ENCODE data around the gene TCF12. TPM values are rescaled to one million over a fixed set of nuclear protein-coding genes. Genes with fewer than 3 reads are reported as not detected.

The TCF12 gene
- total and polyA plus RNA-seq, 2 donors (not counting 3 experiments of a cell fraction or from before 2014, with no cell fraction given), result 72.1 to 133 TPM

DNA sequence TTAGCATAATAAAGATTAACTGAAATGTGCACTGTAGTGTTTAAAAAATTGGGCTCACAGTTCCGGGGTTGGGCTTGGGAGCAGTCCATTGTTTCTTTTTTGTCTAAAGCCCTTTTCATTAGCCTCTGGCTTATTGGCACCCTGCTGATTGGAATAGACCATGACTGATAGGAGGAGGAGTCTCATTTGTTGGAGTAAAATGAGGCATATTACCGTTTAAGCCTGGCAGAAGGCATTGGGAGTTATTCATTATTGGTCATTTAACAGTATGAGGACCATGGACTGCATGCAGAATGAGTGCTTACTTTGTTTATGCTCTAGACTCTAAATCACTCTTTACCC, 318.8 kb downstream of the TCF12 start:
- FAIRE-seq, result no peak

More for the DNA sequence above, 318.8 kb downstream of the TCF12 start:
- no peaks in the 10 kb centered on the region for H3K79me2 ChIP-seq (ENCODE audit: control insufficient read depth, insufficient read depth, low read length)
- intact Hi-C loops (cut with micrococcal nuclease) (no loop called here), dilution Hi-C loops (cut with MboI; ENCODE audit: extremely low pct_ligation_motif_present, low sequenced_read_pairs) (no loop called here)
- H3K36me3 ChIP-seq (ENCODE audit: control insufficient read depth in 2 of 2, extremely low read depth in 1 of 2, insufficient read depth in 2 of 2, low read length in 2 of 2), result peaks cover 6 to 11% of the 10 kb centered on the region in 2 experiments
- POLR2A ChIA-PET, result no interaction called here
- TF ChIP-seq, protein P1, sequence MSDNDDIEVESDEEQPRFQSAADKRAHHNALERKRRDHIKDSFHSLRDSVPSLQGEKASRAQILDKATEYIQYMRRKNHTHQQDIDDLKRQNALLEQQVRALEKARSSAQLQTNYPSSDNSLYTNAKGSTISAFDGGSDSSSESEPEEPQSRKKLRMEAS (IDR thresholded peaks at IDR 0.05; ENCODE audit: insufficient read depth, insufficient read length), result no peak
- no peak for TF ChIP-seq POLR2A (IDR thresholded peaks at IDR 0.05; ENCODE audit: low read depth, low read length)
- TF ChIP-seq GATA2 (IDR thresholded peaks at IDR 0.05; ENCODE audit: insufficient read depth, insufficient read length, low read depth, low read length), result no peak
- no peak for TF ChIP-seq MYC (IDR thresholded peaks at IDR 0.05; ENCODE audit: low read depth, low read length)
- no peak for TF ChIP-seq JUN (IDR thresholded peaks at IDR 0.05; ENCODE audit: borderline replicate concordance, insufficient read depth, insufficient read length, low read depth)
- TF ChIP-seq EZH2 (IDR thresholded peaks at IDR 0.05; ENCODE audit: borderline replicate concordance, low read depth, low read length, severe bottlenecking), result no peak
- TF ChIP-seq POLR2AphosphoS5 (IDR thresholded peaks at IDR 0.05; ENCODE audit: insufficient read depth, low read depth, low read length), result no peak
- no peak for TF ChIP-seq FOS (IDR thresholded peaks at IDR 0.05; ENCODE audit: borderline replicate concordance, insufficient read depth, low read length)
- TF ChIP-seq, protein P2, sequence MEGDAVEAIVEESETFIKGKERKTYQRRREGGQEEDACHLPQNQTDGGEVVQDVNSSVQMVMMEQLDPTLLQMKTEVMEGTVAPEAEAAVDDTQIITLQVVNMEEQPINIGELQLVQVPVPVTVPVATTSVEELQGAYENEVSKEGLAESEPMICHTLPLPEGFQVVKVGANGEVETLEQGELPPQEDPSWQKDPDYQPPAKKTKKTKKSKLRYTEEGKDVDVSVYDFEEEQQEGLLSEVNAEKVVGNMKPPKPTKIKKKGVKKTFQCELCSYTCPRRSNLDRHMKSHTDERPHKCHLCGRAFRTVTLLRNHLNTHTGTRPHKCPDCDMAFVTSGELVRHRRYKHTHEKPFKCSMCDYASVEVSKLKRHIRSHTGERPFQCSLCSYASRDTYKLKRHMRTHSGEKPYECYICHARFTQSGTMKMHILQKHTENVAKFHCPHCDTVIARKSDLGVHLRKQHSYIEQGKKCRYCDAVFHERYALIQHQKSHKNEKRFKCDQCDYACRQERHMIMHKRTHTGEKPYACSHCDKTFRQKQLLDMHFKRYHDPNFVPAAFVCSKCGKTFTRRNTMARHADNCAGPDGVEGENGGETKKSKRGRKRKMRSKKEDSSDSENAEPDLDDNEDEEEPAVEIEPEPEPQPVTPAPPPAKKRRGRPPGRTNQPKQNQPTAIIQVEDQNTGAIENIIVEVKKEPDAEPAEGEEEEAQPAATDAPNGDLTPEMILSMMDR (IDR thresholded peaks at IDR 0.05; ENCODE audit: extremely low read depth in 1 of 2, insufficient read depth in 1 of 2, low read depth in 1 of 2, low read length in 2 of 2), result no peak
- H3K4me1 ChIP-seq (ENCODE audit: control insufficient read depth, extremely low read depth, insufficient read depth, low read length), result no peaks in the 10 kb centered on the region
- no peak overlapping the region for H3K9ac ChIP-seq (replicated peaks; ENCODE audit: extremely low read depth, insufficient read depth, low read length)
- CTCF ChIA-PET, result no interaction called here
- H3K9me1 ChIP-seq (replicated peaks; ENCODE audit: control insufficient read depth, extremely low read depth, insufficient read depth, low read length), result no peaks in the 10 kb centered on the region
- H3K4me3 ChIP-seq (replicated peaks in 1 of 3; ENCODE audit: insufficient read depth in 1 of 3, low read depth in 1 of 3, low read length in 3 of 3), result no peak overlapping the region
- H3K4me2 ChIP-seq (ENCODE audit: insufficient read depth, low read length), result no peak overlapping the region
- DNase-seq (ENCODE audit: low read depth, low spot score), result no peak
- H3K9me3 ChIP-seq (replicated peaks; ENCODE audit: control insufficient read depth, insufficient read depth, low read length), result no peaks in the 10 kb centered on the region
- H3K27ac ChIP-seq (ENCODE audit: insufficient read depth, low read depth, low read length), result no peak overlapping the region
- H2AFZ ChIP-seq (ENCODE audit: low read depth, low read length), result no peak overlapping the region
- H3K27me3 ChIP-seq (ENCODE audit: control insufficient read depth in 2 of 2, insufficient read depth in 2 of 2, low read length in 2 of 2), result no peaks in the 10 kb centered on the region
- BruUV-seq (replicated peaks), result no TSS peak
- H4K20me1 ChIP-seq (replicated peaks; ENCODE audit: control insufficient read depth, extremely low read depth, insufficient read depth, low read length), result no peaks in the 10 kb centered on the region
